ENCODE measurements around the gene PLA2G4A.

PLA2G4A gene

GRCh38 chr1:186948535-186948934 lies 119.8 kb downstream of the PLA2G4A start:
- no peak for TF ChIP-seq GATA2 (IDR thresholded peaks at IDR 0.05; ENCODE audit: low read depth, low read length)
- TF ChIP-seq GATA3 (IDR thresholded peaks at IDR 0.05; ENCODE audit: low read depth, low read length) = no peak

- TF ChIP-seq GATA3 (IDR thresholded peaks at IDR 0.05; ENCODE audit: low read depth, low read length) = no peak
- TF ChIP-seq GATA2 (IDR thresholded peaks at IDR 0.05; ENCODE audit: low read depth, low read length) = no peak
These were observed 120.4 kb downstream of the PLA2G4A start for GRCh38 chr1:186949173-186949572.

GRCh38 chr1:186950547-186950946 lies 121.8 kb downstream of the PLA2G4A start:
- no peak for TF ChIP-seq GATA2 (IDR thresholded peaks at IDR 0.05; ENCODE audit: low read depth, low read length)
- no peak for TF ChIP-seq GATA3 (IDR thresholded peaks at IDR 0.05; ENCODE audit: low read depth, low read length)

- TF ChIP-seq GATA3 (IDR thresholded peaks at IDR 0.05; ENCODE audit: low read depth, low read length) = no peak
- no peak for TF ChIP-seq GATA2 (IDR thresholded peaks at IDR 0.05; ENCODE audit: low read depth, low read length)
These were observed 125.1 kb downstream of the PLA2G4A start for GRCh38 chr1:186953876-186954275.

- TF ChIP-seq GATA3 (IDR thresholded peaks at IDR 0.05; ENCODE audit: low read depth, low read length) = no peak
- TF ChIP-seq GATA2 (IDR thresholded peaks at IDR 0.05; ENCODE audit: low read depth, low read length) = no peak
These were observed 128.6 kb downstream of the PLA2G4A start for GRCh38 chr1:186957314-186957713.

GRCh38 chr1:186958520-186958919 lies 129.8 kb downstream of the PLA2G4A start:
- no peak for TF ChIP-seq GATA3 (IDR thresholded peaks at IDR 0.05; ENCODE audit: low read depth, low read length)

- TF ChIP-seq GATA2 (IDR thresholded peaks at IDR 0.05; ENCODE audit: low read depth, low read length) (no peak), GATA3 (IDR thresholded peaks at IDR 0.05; ENCODE audit: low read depth, low read length) (no peak)
These were observed 132.1 kb downstream of the PLA2G4A start for GRCh38 chr1:186960861-186961260.

GRCh38 chr1:186965847-186966246 lies 137.1 kb downstream of the PLA2G4A start:
- TF ChIP-seq GATA2 (IDR thresholded peaks at IDR 0.05; ENCODE audit: low read depth, low read length) = no peak
- TF ChIP-seq GATA3 (IDR thresholded peaks at IDR 0.05; ENCODE audit: low read depth, low read length) = no peak

GRCh38 chr1:186966456-186966855 lies 137.7 kb downstream of the PLA2G4A start:
- TF ChIP-seq GATA2 (IDR thresholded peaks at IDR 0.05; ENCODE audit: low read depth, low read length) (no peak), GATA3 (IDR thresholded peaks at IDR 0.05; ENCODE audit: low read depth, low read length) (no peak)

GRCh38 chr1:186967656-186968394 lies 139.1 kb downstream of the PLA2G4A start:
- TF ChIP-seq GATA2 (IDR thresholded peaks at IDR 0.05; ENCODE audit: low read depth, low read length) = no peak
- TF ChIP-seq GATA3 (IDR thresholded peaks at IDR 0.05; ENCODE audit: low read depth, low read length) = no peak

GRCh38 chr1:186974774-186975181 lies 146.0 kb downstream of the PLA2G4A start:
- TF ChIP-seq GATA3 (IDR thresholded peaks at IDR 0.05; ENCODE audit: low read depth, low read length) (peak; percentile 38; the same call in 1 of the 2 replicates), GATA2 (IDR thresholded peaks at IDR 0.05; ENCODE audit: low read depth, low read length) (no peak)

GRCh38 chr1:186975220-186975619 lies 146.5 kb downstream of the PLA2G4A start:
- TF ChIP-seq GATA2 (IDR thresholded peaks at IDR 0.05; ENCODE audit: low read depth, low read length) (no peak), GATA3 (IDR thresholded peaks at IDR 0.05; ENCODE audit: low read depth, low read length) (no peak)

- TF ChIP-seq GATA2 (IDR thresholded peaks at IDR 0.05; ENCODE audit: low read depth, low read length) (no peak), GATA3 (IDR thresholded peaks at IDR 0.05; ENCODE audit: low read depth, low read length) (no peak)
These were observed 148.0 kb downstream of the PLA2G4A start for GRCh38 chr1:186976700-186977099.

- TF ChIP-seq GATA3 (IDR thresholded peaks at IDR 0.05; ENCODE audit: low read depth, low read length) (no peak), GATA2 (IDR thresholded peaks at IDR 0.05; ENCODE audit: low read depth, low read length) (no peak)
These were observed 148.7 kb downstream of the PLA2G4A start for GRCh38 chr1:186977266-186977957.

Data from SH-SY5Y (cell line).